K562 (cell line): ENCODE measurements around the gene NFE2. TPM values are rescaled to one million over a fixed set of nuclear protein-coding genes. Genes with fewer than 3 reads are reported as not detected.

Source experiments
- AFF1 ChIP-seq, 2 experiments: fragments of 450-650 bp; IDR thresholded peaks; 2 replicates each; pipeline ENCODE4 v1.6.1; 2018; ENCODE audit warnings: mild to moderate bottlenecking in 2 of 2, low read depth in 1 of 2; ENCODE audit not compliant: partially characterized antibody in 2 of 2
- AFF4 ChIP-seq: sonication (generic); formaldehyde crosslinking; IDR thresholded peaks from 2 replicates; pipeline ENCODE4 v1.8.0; 2023; ENCODE audit warnings: mild to moderate bottlenecking, missing genetic modification reagents
- CHD2 ChIP-seq: IDR thresholded peaks from 2 replicates; pipeline ENCODE4 v1.6.1; 2011; ENCODE audit warnings: low read depth, low read length
- CREB3L1 ChIP-seq: fragments of 450-650 bp; IDR thresholded peaks from 2 replicates; pipeline ENCODE4 v1.6.1; 2014; ENCODE audit warnings: low read depth, mild to moderate bottlenecking, moderate library complexity, borderline replicate concordance
- FOXK1 ChIP-seq: sonication (generic); formaldehyde crosslinking; IDR thresholded peaks from 2 replicates; pipeline ENCODE4 v1.8.0; 2022; ENCODE audit warnings: missing genetic modification reagents, mild to moderate bottlenecking, borderline replicate concordance
- HDAC3 ChIP-seq: fragments of 450-650 bp; IDR thresholded peaks from 2 replicates; pipeline ENCODE4 v1.6.1; 2018; ENCODE audit warnings: borderline replicate concordance, mild to moderate bottlenecking, moderate library complexity; ENCODE audit not compliant: partially characterized antibody
- HMGN3 ChIP-seq: IDR thresholded peaks from 2 replicates; pipeline ENCODE4 v1.6.1; 2011; ENCODE audit warnings: borderline replicate concordance, low read depth, mild to moderate bottlenecking, mixed read lengths, low read length; ENCODE audit not compliant: insufficient read length; ENCODE audit errors: extremely low read depth
- MAZ ChIP-seq, 2 experiments: fragments of 450-650 bp in 1 of 2; sonication (generic) in 1 of 2; formaldehyde crosslinking; IDR thresholded peaks in 1 of 2; conservative IDR thresholded peaks in 1 of 2; 2 replicates each; pipeline versions ENCODE4 v1.4.0 to v1.5.0; 2020; ENCODE audit warnings: mild to moderate bottlenecking in 1 of 2, missing genetic modification reagents in 1 of 2
- PCBP1 ChIP-seq: fragments of 200-400 bp; formaldehyde crosslinking; IDR thresholded peaks from 2 replicates; pipeline ENCODE4 v1.6.1; 2018; ENCODE audit warnings: mild to moderate bottlenecking, low read depth, low read length; ENCODE audit not compliant: poor library complexity, severe bottlenecking
- RCOR1 ChIP-seq, 2 experiments: IDR thresholded peaks; 2 replicates each; pipeline ENCODE4 v1.6.1; 2012; ENCODE audit warnings: low read depth in 2 of 2, low read length in 2 of 2, borderline replicate concordance in 1 of 2, improper control_type of control experiment in 1 of 2
- ZFP36 ChIP-seq: fragments of 150-350 bp; IDR thresholded peaks from 2 replicates; pipeline ENCODE4 v1.6.1; 2018; ENCODE audit warnings: low read length, low read depth; ENCODE audit not compliant: partially characterized antibody
- ZKSCAN1 ChIP-seq: fragments of 150-350 bp; IDR thresholded peaks from 2 replicates; pipeline ENCODE4 v1.6.1; 2016; ENCODE audit warnings: low read depth, low read length
- polyA plus RNA-seq, 8 experiments: library from polyadenylated mRNA; depleted of rRNA in 4 of 8; stranded (reverse) in 5 of 8; unstranded in 3 of 8; fragments of >200 nt; fragmentation: Nextera tagmentation in 2 of 8; fragmentation: Illumina TruSeq in 1 of 8; extraction: Ambion mirVana in 2 of 8; extraction: Trizol in 1 of 8; gene quantifications; 2 replicates each; pipeline versions ENCODE4 v1.2.1 to v1.2.3, GENCODE V29; 2011 to 2014; ENCODE audit warnings: inconsistent platforms in 1 of 8, missing spikeins in 1 of 8
- total RNA-seq, 7 experiments: library from RNA; depleted of rRNA in 6 of 7; stranded (reverse); fragments of >200 nt in 6 of 7; fragmentation: Illumina TruSeq in 2 of 7; extraction: Trizol in 2 of 7; gene quantifications; 2 replicates each; pipeline versions ENCODE4 v1.2.1 to v1.2.3, GENCODE V29; 2011 to 2021; ENCODE audit warnings: low replicate concordance in 1 of 7

The NFE2 gene
- total and polyA plus RNA-seq, 9 of the 15 experiments (the other 6 are each of a cell fraction or from before 2014, with no cell fraction given) = 12.3 to 282 (median 208) TPM

- TF ChIP-seq AFF4 (no peak), AFF1 (IDR thresholded peaks at IDR 0.05; ENCODE audit: low read depth in 1 of 2, partially characterized antibody in 2 of 2) (peak in 1 of 2 experiments; percentile 40), ZKSCAN1 (peak; percentile 57; the same call in 1 of the 2 replicates), CHD2 (0 out of 2 replicates have a peak, but pooled peaks have one; percentile 19), HMGN3 (peak; percentile 81), CREB3L1 (peak; percentile 64; the same call in 1 of the 2 replicates), RCOR1 (IDR thresholded peaks at IDR 0.05; ENCODE audit: borderline replicate concordance in 1 of 2, low read depth in 2 of 2, low read length in 2 of 2) (peak; percentile 46 to 89; a peak in 3 of 4 replicates), ZFP36 (peak; percentile 22), PCBP1 (no peak), MAZ (CRISPR knock-in tag; conservative IDR thresholded peaks at IDR 0.05 in 1 of 2, IDR thresholded peaks at IDR 0.05 in 1 of 2) (peak in 1 of 2 experiments; percentile 86; a peak in 3 of 4 replicates), FOXK1 (CRISPR knock-in tag) (0 out of 2 replicates have a peak, but pooled peaks have one; percentile 44), HDAC3 (peak; percentile 8)
These were observed 6.3 kb upstream of the NFE2 start (continued) for GRCh38 chr12:54306925-54307741.
